Measurements from ENCODE around the gene PNPLA2.

DNA sequence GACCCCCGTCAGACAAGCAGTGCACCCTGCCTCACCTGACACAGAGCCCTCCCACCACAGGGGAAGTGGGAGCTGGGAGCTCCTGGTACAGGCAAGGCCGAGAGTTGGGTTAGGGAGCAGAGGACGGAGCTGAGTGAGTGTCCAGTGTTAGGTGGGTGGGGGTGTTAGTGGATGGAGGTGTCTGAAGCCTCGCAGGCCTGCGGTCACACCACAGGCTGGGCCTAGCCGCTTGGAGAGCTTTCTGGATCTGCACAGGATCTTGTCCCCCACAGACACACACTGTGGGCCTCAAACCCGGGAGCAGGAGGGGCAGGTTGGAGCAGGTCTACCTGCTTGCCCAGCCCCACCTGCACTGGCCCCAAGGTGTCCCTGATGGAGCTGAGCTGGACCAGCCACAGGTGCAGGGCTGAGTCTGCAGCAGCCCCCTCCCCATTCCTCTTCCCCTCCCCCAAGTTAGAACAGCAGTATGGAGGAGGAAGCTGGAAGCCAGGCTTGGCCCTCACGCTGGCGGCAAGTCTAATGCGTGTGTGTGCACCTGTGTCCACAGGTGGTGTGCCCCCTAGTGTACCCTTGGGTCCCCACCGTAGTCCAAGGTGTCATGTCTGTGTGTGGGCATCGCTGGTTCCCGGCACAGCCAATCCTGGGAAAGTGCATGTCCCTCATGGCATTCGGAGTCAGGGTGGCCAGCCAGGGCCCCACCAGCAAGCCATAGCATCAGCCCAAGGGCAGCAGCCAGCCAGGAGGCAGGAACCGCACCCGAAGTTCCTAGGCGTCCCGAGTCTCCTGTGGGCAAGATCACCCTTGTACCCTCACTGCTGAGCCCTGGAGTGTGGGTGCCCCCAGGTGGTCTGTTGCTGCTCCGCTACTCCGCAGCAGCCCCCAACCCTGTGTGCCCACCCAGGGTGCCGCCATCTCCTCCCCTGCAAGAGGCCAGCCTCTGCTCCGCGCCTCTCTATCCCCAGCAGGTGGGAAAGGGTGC is 39.4 kb upstream of the PNPLA2 start:
- TF ChIP-seq ZNF423 (CRISPR knock-in tag; IDR thresholded peaks at IDR 0.05), result no peak
- no peak for TF ChIP-seq USF2 (CRISPR knock-in tag; IDR thresholded peaks at IDR 0.05)
- no peak for TF ChIP-seq CTCF (IDR thresholded peaks at IDR 0.05)
- TF ChIP-seq FOXJ3 (CRISPR knock-in tag; IDR thresholded peaks at IDR 0.05; ENCODE audit: borderline replicate concordance), result no peak
- TF ChIP-seq MYBL2 (CRISPR knock-in tag; IDR thresholded peaks at IDR 0.05), result no peak
- no peak for TF ChIP-seq FOXP1 (CRISPR knock-in tag; IDR thresholded peaks at IDR 0.05; ENCODE audit: borderline replicate concordance)
- TF ChIP-seq NFYB (CRISPR knock-in tag; conservative IDR thresholded peaks at IDR 0.05; ENCODE audit: low read depth), result no peak
- no peak for TF ChIP-seq STAT6 (CRISPR knock-in tag; conservative IDR thresholded peaks at IDR 0.05; ENCODE audit: low read depth)
- no peak for TF ChIP-seq CBFB (CRISPR knock-in tag; IDR thresholded peaks at IDR 0.05; ENCODE audit: low read depth)
- TF ChIP-seq, protein P1, sequence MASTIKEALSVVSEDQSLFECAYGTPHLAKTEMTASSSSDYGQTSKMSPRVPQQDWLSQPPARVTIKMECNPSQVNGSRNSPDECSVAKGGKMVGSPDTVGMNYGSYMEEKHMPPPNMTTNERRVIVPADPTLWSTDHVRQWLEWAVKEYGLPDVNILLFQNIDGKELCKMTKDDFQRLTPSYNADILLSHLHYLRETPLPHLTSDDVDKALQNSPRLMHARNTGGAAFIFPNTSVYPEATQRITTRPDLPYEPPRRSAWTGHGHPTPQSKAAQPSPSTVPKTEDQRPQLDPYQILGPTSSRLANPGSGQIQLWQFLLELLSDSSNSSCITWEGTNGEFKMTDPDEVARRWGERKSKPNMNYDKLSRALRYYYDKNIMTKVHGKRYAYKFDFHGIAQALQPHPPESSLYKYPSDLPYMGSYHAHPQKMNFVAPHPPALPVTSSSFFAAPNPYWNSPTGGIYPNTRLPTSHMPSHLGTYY (CRISPR knock-in tag; IDR thresholded peaks at IDR 0.05), result no peak
- TF ChIP-seq ATF6 (CRISPR knock-in tag; IDR thresholded peaks at IDR 0.05), result no peak
- TF ChIP-seq, protein P2, sequence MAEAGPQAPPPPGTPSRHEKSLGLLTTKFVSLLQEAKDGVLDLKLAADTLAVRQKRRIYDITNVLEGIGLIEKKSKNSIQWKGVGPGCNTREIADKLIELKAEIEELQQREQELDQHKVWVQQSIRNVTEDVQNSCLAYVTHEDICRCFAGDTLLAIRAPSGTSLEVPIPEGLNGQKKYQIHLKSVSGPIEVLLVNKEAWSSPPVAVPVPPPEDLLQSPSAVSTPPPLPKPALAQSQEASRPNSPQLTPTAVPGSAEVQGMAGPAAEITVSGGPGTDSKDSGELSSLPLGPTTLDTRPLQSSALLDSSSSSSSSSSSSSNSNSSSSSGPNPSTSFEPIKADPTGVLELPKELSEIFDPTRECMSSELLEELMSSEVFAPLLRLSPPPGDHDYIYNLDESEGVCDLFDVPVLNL (CRISPR knock-in tag; IDR thresholded peaks at IDR 0.05; ENCODE audit: borderline replicate concordance, low read depth), result no peak
- TF ChIP-seq ARID4B (CRISPR knock-in tag; IDR thresholded peaks at IDR 0.05; ENCODE audit: borderline replicate concordance), result no peak
